A549 treated with CORT108297 at 1 μM for 4 hours (cell line): ENCODE results near the gene EIPR1. TPM values are rescaled to one million over a fixed set of nuclear protein-coding genes. Genes with fewer than 3 reads are reported as not detected.

ENCODE experiments used
- total RNA-seq: library from RNA; stranded (reverse); fragments of 200-300 nt; extraction: Qiagen RNA extraction; gene quantifications from 5 replicates; pipeline ENCODE4 v1.2.3, GENCODE V29; 2022

The EIPR1 gene
- total RNA-seq = 41.5 to 42.0 TPM (median 41.6 TPM) in 5 replicates

GRCh38 chr2:3377612-3378432 lies at the start of gene EIPR1:
EIPR1 (minus strand) TSS chr2:3377818; CDS start chr2:3377689, 129 bp downstream.

GRCh38 chr2:3379647-3380534 lies 2.3 kb upstream of the EIPR1 start, which contains the start of gene TRAPPC12:
TRAPPC12 (plus strand) TSS chr2:3379694; CDS start chr2:3387624, 7,930 bp downstream.

Other genes with a start within 250 kb of the EIPR1 start
- gene TRAPPC12, start 1.9 kb upstream of the EIPR1 start, total RNA-seq = 49.8 to 73.3 TPM (median 67.6 TPM) in 5 replicates
- gene ADI1, start 141.7 kb upstream of the EIPR1 start, total RNA-seq = 53.1 to 64.3 TPM (median 54.6 TPM) in 5 replicates
- gene RNASEH1, start 180.5 kb upstream of the EIPR1 start, total RNA-seq = 45.7 to 58.0 TPM (median 52.0 TPM) in 5 replicates
- 2,916 to 4,264 TPM (median 2,985 TPM) in 5 replicates for gene RPS7, start 197.4 kb upstream of the EIPR1 start, total RNA-seq
- 0.50 to 0.62 TPM (median 0.55 TPM) in 5 replicates for gene COLEC11, start 217.3 kb upstream of the EIPR1 start, total RNA-seq